NOMO-1 (cell line): Measurements from ENCODE around the gene TFAP2B.

Experiments
- DNase-seq, 2 experiments: peaks; one replicate each; lab custom pipeline; 2025; ENCODE audit not compliant: unreplicated experiment in 2 of 2; lab: John Stamatoyannopoulos, UW

TFAP2B gene

DNA sequence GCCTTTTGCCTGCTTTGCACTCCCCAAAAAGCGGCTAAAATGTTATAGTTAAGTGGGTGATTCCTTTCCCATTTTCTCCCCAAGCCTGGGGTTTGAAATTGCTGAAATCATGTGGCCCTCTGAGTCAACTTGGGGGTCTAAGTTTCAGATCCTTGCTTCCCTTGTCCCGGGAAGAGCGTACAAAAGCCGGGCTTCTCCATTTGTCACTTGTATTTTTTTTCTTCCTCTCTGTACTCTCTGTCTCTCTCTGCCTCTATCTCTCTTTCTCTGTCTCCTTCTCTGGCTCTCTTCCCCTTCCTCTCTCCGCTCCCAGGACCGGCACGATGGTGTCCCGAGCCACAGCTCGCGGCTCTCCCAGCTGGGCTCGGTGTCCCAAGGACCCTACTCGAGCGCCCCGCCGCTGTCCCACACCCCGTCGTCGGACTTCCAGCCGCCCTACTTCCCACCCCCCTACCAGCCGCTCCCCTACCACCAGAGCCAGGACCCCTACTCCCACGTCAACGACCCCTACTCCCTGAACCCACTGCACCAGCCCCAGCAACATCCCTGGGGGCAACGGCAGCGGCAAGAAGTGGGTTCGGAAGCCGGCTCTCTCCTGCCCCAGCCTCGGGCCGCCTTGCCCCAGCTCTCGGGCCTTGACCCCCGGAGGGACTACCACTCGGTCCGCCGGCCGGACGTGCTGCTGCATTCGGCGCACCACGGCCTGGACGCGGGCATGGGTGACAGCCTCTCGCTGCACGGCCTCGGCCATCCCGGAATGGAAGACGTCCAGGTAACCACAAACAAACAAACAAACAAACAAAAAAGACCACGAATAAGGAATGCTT is 4.6 kb downstream of the TFAP2B start:
- no peak for DNase-seq

DNA sequence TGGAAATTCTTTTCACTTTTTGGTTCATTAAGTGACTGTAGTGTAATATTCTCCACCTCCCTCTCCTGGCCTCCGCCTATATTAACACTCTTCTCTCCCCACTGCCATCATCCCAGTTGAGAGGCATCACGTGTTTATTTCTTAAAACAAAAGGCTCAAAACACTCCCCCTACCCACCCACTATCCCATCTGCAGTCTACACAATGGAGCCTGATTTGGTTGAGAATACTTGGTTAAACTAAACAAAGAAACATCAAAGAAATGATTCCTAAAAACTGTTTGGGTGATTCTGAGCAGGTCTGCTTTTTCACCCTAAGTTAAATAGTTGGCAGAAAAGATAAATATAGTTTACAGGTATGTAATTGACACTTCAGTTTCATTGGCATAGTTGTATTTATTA is 5.9 kb downstream of the TFAP2B start:
- no peak for DNase-seq

DNA sequence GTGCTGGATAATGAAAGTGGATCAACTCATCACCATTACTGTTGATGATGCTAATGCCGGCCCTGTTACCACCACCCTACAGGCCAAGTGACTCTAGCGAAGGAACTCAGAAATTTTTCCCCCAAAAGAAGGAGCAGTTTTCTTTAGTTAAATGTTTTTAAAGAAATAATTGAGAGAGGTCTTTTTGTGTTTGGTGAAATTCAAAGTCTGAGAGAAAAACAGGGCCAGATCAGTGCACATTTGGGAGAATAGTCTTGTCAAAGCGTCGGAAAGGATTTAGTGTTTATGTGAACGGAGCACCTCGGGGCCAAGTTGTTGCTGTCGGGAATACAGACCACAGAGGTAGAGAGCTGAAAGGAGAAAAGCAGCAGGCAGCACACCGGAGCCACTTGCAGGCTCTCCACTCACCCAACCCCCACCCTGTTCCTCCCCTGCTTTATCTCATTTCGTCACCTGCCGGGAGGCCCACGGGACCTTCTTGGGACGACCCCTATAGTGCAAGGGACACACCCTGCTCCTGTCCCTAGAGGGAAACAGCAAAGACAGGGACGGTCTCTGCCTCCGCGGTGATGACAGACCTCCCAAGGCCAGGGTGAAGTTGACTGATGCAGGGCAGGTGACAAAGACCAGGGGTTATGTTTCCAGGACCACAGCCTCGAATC is 6.8 kb downstream of the TFAP2B start:
- DNase-seq, result no peak

DNA sequence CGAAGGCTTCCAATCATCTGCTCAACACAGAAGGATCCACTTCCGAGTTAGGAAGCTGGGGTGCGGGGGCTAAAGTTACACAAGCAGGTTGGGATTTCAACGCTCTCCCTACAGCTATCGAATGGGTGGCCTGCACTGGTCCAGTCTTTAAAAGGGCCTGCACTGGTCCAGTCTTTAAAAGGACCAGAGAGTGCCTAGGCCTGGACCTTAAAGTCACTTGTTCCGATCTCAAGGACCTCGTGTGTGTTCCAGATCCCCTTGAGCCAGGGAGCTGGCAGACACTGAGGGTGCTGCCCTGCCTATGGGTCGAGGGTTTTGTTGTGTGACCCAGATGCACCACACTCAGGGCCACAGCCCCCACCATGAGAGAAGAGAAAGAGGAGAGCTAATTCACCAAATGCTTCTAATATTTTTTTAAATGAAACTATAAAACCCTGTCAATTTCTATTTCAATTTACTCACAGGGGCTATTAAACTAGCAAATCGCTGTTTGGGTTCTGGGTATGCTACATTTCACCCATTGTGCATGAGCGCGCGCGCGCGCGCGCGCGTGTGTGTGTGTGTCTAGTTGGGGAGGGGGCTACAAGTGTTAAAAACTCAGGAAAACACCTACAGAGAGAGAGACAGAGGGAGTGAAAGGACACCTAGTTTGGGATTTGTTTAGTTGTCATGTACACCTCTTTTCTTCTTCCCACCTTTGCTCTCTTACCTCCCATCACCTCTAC is 7.5 kb downstream of the TFAP2B start:
- DNase-seq, result no peak

DNA sequence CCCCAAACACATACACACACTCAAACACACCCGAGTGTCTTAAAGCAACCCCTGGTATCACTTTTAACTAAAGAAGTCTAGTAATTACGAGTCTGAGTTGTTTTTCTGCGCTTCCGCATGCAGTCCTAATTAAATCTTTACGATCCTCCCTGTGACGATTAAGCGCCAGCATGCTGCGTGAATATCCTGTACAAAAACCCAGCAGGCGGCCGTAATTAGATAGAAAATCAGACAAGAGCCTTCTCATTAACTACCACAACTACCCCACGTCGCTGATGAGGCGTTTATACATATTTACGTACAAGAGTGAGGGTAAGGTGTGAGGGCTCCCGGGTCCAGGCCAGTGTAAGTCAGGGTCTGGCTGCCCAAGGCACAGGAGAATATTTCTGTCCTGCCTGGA is 8.1 kb downstream of the TFAP2B start:
- no peak for DNase-seq

DNA sequence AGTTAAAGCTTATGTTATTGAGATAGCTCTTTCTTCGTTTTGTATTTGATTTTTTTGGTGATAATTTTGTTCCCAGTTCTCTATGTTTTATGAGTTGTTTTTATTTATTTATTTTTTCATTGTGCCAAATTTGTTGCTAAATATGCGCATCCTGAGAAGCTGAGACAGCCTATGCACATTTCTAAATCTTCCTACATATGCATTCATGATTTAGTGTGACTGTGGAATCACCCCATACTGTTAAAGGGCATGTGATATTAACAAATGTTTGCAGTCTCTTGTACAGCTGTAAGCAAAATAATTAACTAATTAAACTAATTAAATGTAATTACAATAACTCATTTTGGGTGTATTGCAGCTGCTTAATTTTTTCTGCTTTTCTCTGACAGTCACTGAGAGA is 10.4 kb downstream of the TFAP2B start:
- no peak for DNase-seq

DNA sequence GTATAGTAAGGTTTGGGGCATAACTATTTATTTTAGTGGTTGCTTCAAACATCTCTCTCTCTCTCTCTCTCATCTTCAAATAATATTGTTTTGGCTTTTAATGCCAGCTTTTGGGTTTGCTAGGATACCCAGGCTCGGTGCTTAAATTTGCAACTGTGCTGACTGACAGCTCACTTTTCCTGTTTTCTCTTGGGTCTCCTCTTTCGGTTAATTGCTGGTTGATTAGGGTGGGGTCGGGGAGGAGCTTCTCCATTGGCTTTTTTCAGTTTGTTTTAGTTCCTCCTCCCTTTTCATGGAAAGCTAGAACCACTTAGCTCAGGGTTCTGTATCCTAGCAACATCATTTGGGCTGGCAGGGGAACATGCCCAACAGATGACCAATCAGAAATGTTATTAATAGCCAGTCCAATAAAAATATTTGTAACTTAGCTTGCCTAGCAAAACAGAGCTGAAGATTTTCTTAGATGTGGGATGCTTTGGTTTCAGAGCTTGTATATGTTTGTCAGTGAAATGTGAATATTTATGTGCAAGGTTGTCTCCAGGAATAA is 11.3 kb downstream of the TFAP2B start:
- no peak for DNase-seq

DNA sequence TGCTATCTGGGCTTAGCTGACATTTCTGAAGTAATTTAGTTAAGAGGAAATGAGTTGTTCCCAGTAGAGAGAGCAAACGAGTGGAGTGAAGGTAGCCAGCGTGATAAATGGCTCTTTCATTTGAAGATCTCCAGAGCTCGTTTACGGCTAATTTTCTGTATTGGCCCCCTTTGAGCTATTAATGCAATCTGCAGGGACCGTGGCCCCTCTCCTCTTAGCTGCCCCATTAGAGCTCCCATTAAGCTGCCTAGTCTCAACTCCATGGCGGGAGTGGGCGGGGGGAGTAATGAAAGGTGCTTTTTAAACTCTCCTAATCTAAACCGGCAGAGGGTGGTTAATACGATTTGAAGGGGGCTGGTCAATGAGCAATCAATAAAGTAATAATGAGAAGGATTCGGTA is 12.5 kb downstream of the TFAP2B start:
- no peak for DNase-seq

DNA sequence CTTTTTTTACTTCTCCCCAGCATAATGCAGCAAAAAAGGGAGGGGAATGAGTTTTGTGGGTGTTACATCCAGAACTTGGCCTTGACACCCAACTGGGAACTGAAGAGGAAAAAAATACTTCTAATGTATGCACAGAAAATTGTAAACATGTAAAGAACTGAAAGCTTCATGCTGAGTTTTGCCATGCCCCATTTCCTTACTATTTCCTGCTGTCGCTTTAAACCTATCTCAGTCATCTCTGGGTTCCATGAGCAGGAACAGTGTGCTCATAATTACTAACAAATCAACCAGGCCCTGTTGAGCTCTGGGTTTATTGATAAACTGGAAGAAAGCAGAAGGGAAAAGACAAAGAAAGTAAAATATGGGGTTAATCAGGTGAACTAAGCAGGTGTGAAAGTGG is 14.2 kb downstream of the TFAP2B start:
- no peak for DNase-seq

DNA sequence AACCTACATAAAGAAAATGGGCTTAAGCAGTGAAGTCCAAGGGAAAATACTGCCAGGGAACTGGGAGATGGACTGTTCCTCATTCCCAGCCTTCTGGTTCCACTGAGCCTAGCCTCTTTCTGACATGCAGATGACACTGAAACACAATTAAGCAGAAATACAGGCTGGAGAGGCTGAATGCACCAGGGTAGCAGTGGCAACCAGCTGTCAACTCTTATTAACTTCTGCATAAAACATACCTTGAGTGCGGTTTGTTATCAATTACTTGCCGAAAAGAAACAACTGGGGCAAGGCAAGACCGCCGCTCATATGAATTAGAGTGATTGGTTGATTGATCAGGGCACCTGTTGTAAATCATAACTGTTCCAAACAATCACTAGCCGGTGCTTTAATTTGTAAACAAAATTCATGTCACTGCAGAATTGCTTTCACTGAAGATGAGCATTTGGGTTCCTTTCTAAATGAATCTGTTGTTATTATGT is 16.3 kb downstream of the TFAP2B start:
- no peak for DNase-seq

DNA sequence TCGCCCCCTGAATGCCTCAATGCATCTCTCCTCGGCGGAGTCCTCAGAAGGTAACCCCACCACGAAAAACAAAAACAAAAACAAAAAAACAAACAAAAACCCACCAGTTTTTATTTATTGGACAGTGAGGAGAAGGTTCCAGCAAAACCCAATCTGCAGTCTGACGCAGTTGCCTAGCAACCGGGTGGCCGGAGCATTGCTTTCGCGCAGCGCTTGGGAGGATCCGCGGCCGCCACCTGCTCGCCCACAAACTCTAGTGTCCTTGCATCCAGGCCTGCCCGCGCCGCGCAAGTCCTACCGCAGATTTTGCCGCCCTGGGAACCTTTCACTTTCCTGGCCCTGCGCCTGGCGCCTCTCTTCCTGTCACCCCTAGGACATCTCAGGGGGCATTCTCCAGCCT is 17.6 kb downstream of the TFAP2B start:
- DNase-seq, result no peak

DNA sequence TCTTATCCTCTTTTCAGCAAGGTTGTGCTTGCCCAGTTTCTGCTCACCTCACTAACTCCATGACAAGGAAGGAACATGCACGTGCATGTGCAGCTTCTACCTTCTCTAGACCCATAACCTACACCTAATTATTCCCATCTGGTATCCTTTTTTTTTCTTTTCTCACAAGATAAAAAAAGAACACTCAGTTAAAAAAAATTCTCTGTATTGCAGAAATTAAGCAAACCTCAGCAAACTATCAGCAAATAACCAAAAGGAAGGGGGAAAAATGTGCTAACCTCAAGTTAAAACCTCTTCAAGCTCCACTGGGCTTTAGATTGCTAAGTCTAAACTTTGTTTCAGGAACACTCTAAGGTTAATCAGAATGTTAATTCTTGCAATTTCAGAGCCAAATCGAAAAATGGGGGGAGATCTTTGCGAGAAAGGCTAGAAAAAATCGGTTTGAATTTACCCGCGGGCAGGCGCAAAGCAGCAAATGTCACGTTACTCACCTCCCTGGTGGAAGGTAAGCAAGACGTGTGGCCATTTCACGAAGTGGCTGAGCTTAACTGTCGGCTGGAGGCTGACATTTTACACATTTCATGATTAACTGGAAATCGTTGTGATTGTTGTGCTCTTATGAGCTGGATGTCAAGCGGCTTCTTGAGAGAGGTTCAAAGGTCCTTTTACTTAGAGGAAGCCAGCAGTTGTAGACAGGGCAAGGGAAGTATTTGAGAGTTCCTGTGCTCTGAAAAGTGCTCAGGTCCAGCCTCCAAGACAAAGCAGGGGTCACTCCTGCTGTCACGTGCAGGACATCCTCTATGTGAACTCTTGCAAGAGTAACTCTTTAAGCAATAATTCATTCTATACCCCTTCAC is 19.1 kb downstream of the TFAP2B start:
- no peak for DNase-seq

DNA sequence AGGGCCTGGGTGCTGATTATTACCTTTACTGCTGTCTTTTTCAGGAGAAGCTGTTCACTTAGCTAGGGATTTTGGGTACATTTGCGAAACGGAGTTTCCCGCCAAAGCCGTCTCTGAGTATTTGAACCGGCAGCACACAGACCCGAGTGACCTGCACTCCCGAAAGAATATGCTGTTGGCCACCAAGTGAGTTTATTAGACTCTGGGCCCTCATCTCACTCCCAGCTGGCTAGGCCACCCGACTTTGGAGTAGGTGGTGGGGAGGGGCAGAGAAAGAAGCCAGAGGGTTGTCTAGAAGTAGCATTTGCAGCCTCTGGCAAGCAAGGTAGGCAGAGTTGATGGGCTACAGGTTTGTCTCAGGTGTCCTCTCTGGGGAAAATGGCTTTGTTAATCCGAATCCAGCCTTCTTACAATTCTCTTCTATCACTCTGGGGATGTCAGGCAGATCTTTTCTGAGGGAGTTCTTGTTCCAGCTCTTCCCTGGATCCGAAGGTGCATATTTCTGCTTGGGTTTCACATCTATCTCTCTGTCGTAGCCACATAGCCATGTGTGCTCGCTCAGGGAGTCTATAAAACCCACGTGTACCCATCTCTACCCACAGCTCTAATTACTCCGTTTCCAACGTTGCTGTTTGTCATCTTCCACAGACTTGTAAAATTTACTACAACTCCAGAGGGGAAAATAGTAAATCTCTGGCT is 21.6 kb downstream of the TFAP2B start:
- no peak for DNase-seq

DNA sequence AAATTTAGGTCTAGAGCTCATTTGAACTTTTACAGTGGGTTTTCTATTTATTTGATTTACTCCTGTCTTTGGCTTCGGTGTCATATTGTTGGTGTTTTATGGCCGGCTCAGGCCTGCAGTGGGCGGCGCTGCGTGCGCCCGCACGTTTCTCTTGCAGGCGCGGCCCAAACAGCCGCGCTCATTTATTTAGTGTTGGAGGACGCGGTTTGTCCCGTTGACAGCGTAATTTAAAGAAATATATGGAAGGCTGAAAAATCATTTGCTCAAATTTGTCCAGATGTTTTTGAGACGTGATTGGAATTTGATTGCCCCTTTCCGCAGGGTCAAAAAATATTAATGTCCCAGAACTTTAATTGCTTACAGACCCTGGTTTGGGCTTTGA is 22.1 kb downstream of the TFAP2B start:
- DNase-seq, result no peak

DNA sequence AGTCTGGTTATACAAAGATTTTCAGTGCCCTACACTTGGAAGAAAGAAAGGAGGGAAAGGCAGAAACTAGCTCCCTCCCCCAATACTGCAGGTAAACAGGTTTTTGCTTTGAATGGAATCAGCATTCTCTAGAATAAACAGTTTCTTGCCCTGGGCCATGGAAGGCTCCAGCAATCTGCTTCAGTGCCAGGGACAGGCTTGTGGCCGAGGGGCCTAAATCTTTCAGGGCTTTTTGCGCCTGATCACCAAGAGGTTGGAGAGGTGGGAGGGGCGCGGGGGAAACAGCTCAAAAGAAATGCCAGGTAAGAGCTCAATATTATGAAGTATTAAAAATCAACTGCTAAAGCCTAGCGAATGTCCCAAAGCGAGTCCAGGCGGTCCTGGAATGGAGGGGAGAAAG is 23.8 kb downstream of the TFAP2B start:
- DNase-seq, result no peak

DNA sequence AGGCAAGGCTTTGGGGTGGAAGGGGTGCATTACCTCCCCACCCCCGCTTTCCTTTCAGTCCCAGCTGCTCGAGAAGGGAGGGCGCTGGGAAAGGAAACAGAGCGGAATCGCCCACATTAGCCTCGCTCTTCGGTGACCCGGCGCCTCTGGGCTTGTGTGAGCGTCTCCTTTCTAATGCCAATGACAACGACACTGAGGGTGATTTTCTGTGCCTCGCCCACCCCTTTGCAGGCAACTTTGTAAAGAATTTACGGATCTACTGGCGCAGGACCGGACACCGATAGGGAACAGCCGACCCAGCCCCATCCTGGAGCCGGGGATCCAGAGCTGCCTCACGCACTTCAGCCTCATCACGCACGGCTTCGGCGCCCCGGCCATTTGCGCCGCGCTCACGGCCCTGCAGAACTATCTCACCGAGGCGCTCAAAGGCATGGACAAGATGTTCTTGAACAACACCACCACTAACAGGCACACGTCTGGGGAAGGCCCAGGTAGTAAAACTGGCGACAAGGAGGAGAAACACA is 24.3 kb downstream of the TFAP2B start:
- no peak for DNase-seq

DNA sequence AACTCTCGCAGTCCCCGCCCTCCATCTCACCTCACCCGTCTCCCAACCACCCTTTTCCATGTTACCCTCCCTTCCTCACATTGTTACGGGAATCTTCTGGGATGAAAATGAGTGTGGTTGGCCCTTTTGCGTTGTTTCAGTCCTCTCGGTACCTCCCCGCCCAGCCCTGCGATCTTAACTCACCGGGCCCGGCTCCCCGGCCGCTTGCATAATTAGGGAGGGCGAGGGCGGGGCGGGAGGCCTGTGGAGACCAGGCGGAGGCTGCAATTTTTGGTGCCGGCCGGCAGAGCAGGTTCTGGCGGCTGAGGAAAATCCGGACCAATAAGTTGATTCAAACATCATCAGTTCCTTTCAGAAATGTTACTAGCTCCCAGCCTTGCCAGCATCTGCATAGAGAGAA is 25.2 kb downstream of the TFAP2B start:
- no peak for DNase-seq

DNA sequence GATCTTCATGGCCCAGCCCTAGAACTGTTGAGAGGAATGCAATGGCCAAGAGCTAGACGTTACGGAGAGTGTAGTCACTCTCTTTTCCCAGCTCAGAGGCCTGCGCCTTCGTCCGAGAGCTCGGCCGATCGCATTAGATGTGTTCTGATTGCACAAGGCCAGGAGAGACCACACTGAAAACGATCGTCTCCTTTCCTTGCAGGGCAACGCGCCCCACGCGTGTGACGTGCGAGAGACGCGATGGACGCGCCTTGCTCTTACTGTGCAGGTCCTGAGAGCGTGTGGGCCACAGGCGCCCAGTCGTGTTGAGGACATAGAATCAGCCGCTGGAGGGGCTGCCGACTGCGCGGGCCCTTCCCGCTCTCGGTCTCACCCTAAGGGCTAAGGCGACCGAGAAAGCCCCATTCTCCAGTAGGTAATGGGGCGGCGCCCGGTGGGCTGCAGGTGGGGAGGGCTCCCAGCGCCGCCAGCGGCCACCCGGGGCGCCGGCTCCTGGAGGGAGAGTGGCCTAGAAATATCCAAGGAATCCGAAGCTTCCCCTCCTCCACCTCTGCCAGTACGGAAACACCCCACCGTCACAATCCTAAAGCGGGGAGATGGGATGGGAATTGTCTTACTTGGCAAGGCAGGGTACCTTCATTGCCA is 26.9 kb downstream of the TFAP2B start:
- no peak for DNase-seq

DNA sequence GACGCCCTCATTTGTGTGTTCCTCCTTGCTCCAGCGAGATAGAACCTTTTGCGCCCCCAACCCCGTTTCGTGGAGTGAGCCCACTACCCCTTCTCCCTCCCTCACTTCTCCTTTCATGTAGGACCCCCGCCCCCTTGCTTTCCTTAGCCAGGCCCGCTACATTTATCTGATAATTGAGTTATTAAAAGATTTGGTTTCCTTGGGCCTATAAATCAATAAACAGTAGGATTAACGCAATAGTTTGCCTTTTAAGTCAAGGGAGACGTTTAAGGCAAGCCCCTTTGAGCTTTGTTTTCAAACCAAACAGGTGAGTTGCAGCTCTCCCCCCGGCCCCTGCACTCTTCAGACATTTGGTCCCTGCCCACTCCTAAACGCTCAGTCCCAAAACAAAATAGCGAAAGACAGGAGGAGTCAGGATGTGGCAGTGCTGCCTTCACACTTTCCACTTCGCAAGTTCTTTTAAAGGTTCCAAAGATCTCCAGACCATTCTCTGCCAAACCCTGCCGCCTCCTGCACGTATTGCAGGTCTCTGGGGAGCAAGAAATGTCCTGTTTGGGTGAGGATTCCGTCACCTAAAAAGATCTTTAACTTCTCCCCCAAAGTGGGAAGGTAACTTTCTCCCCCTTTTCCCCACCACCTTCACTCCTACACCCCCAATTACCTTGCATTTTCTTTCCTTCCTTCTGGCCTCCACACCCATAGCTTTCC is 27.6 kb downstream of the TFAP2B start:
- DNase-seq, result no peak
